Glutamatergic neuron (in vitro differentiated cells): ENCODE measurements around the gene ANGEL1. TPM values are rescaled to one million over a fixed set of nuclear protein-coding genes. Genes with fewer than 3 reads are reported as not detected.

Source experiments
- DNase-seq: peaks from one replicate; pipeline ENCODE4 v3.0.0; 2022
- H3K27ac Mint-ChIP-seq: one replicate; pipeline ENCODE4 v1.8.0; 2020; ENCODE audit warnings: mild to moderate bottlenecking, mixed read lengths, inconsistent platforms; ENCODE audit not compliant: unreplicated experiment
- H3K27me3 Mint-ChIP-seq: one replicate; pipeline ENCODE4 v1.8.0; 2020; ENCODE audit warnings: mild to moderate bottlenecking, moderate library complexity, mixed read lengths, inconsistent platforms; ENCODE audit not compliant: unreplicated experiment
- H3K36me3 Mint-ChIP-seq: one replicate; pipeline ENCODE4 v1.8.0; 2020; ENCODE audit warnings: mild to moderate bottlenecking, mixed read lengths, inconsistent platforms; ENCODE audit not compliant: unreplicated experiment
- H3K4me1 Mint-ChIP-seq: one replicate; pipeline ENCODE4 v1.8.0; 2020; ENCODE audit warnings: mild to moderate bottlenecking, low read depth, mixed read lengths, inconsistent platforms; ENCODE audit not compliant: unreplicated experiment
- H3K4me3 Mint-ChIP-seq: one replicate; pipeline ENCODE4 v1.8.0; 2020; ENCODE audit warnings: mild to moderate bottlenecking, mixed read lengths, inconsistent platforms; ENCODE audit not compliant: unreplicated experiment
- H3K9me3 Mint-ChIP-seq: one replicate; pipeline ENCODE4 v1.8.0; 2020; ENCODE audit warnings: mild to moderate bottlenecking, moderate library complexity, mixed read lengths, inconsistent platforms; ENCODE audit not compliant: unreplicated experiment
- CTCF ChIP-seq: fragments of 200-600 bp; sonication (generic); IDR thresholded peaks from one replicate; pipeline ENCODE4 v1.5.0; 2021; ENCODE audit not compliant: partially characterized antibody, unreplicated experiment
- total RNA-seq: library from RNA; stranded (reverse); fragmentation: NEBNext Ultra II Directional; extraction: Animal tissue kit (Norgen Biotek cat#: 25700); gene quantifications from one replicate; pipeline ENCODE4 v1.2.1, GENCODE V29; 2021; ENCODE audit not compliant: unreplicated experiment

Gene ANGEL1
- total RNA-seq, 1 donor from 2014 or later = 13.6 TPM

GRCh38 chr14:76829650-76830421 lies 17.2 kb upstream of the ANGEL1 start:
- peaks cover 27% of the 10 kb centered on the region for H3K4me1 Mint-ChIP-seq
- peaks cover 4% of the 10 kb centered on the region for H3K27me3 Mint-ChIP-seq
- H3K4me3 Mint-ChIP-seq = no peak overlapping the region
- peak overlapping the region; percentile 38 for H3K27ac Mint-ChIP-seq
- peak; percentile 43 for DNase-seq
- no peak for TF ChIP-seq CTCF
- H3K36me3 Mint-ChIP-seq = peaks cover 3% of the 10 kb centered on the region
- H3K9me3 Mint-ChIP-seq = peaks cover 4% of the 10 kb centered on the region

GRCh38 chr14:76829013-76829365 lies 16.3 kb upstream of the ANGEL1 start:
- peaks cover 3% of the 10 kb centered on the region for H3K36me3 Mint-ChIP-seq
- no peak for TF ChIP-seq CTCF
- H3K27me3 Mint-ChIP-seq = peaks cover 4% of the 10 kb centered on the region
- H3K9me3 Mint-ChIP-seq = peaks cover 4% of the 10 kb centered on the region
- H3K4me1 Mint-ChIP-seq = peaks cover 24% of the 10 kb centered on the region
- H3K4me3 Mint-ChIP-seq = peak overlapping the region; percentile 75
- H3K27ac Mint-ChIP-seq = no peak overlapping the region
- no peak for DNase-seq

GRCh38 chr14:76828339-76829012 lies 15.8 kb upstream of the ANGEL1 start:
- Mint-ChIP-seq H3K9me3 (peaks cover 4% of the 10 kb centered on the region), H3K36me3 (peaks cover 3% of the 10 kb centered on the region), H3K4me1 (peaks cover 24% of the 10 kb centered on the region), H3K27ac (no peak overlapping the region), H3K4me3 (no peak overlapping the region), H3K27me3 (peaks cover 4% of the 10 kb centered on the region)
- TF ChIP-seq CTCF = no peak
- DNase-seq = no peak

GRCh38 chr14:76827696-76828296 lies 15.1 kb upstream of the ANGEL1 start:
- Mint-ChIP-seq H3K27ac (peak overlapping the region; percentile 44), H3K4me1 (peaks cover 24% of the 10 kb centered on the region), H3K4me3 (peak overlapping the region; percentile 44), H3K36me3 (peaks cover 4% of the 10 kb centered on the region), H3K27me3 (peaks cover 4% of the 10 kb centered on the region), H3K9me3 (peaks cover 4% of the 10 kb centered on the region)
- DNase-seq = no peak
- TF ChIP-seq CTCF = no peak
